Vagina (tissue), 2 donors: Measurements from ENCODE around the gene PDE1C.

Experiments
- POLR2AphosphoS5 ChIP-seq, 2 donors: sonication (generic); formaldehyde crosslinking; IDR thresholded peaks; one replicate each; pipeline ENCODE4 v1.9.0; 2017; ENCODE audit warnings: antibody characterized with exemption in 2 of 2, mild to moderate bottlenecking in 2 of 2, low read depth in 1 of 2; ENCODE audit not compliant: insufficient read depth in 1 of 2
- TF ChIP-seq, protein P1 (sequence below), 3 experiments: fragments of 450-650 bp in 2 of 3; fragments of 200-600 bp in 1 of 3; sonication (generic) in 1 of 3; IDR thresholded peaks; one replicate each; pipeline ENCODE4 v1.5.1; 2017 to 2019; ENCODE audit warnings: antibody characterized with exemption in 3 of 3, mild to moderate bottlenecking in 2 of 3, moderate library complexity in 2 of 3

DNA sequence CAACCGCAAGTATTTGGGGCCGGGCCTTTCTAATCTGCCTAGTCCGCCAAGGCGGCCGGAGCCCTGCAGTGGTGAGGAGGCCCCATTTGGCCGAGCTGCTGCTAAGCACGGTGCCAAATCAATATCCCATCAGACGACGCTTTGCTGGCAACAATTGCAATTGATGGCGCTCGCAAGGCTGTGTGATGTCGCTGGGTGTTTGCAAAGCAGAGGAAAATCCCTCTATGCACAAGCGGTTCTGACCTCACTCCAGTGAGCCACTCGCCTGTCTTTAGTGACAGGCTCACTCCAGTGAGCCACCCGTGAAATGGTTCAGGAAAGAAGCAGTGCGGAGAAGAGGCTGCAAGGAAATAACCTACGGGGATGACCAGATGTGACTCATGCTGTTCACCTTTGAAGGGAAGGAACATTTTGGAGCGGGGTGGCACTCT, 18.3 kb upstream of the PDE1C start:
- TF ChIP-seq, protein P1, sequence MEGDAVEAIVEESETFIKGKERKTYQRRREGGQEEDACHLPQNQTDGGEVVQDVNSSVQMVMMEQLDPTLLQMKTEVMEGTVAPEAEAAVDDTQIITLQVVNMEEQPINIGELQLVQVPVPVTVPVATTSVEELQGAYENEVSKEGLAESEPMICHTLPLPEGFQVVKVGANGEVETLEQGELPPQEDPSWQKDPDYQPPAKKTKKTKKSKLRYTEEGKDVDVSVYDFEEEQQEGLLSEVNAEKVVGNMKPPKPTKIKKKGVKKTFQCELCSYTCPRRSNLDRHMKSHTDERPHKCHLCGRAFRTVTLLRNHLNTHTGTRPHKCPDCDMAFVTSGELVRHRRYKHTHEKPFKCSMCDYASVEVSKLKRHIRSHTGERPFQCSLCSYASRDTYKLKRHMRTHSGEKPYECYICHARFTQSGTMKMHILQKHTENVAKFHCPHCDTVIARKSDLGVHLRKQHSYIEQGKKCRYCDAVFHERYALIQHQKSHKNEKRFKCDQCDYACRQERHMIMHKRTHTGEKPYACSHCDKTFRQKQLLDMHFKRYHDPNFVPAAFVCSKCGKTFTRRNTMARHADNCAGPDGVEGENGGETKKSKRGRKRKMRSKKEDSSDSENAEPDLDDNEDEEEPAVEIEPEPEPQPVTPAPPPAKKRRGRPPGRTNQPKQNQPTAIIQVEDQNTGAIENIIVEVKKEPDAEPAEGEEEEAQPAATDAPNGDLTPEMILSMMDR (IDR thresholded peaks at IDR 0.05): no peak
- no peak for TF ChIP-seq POLR2AphosphoS5 (IDR thresholded peaks at IDR 0.05; ENCODE audit: insufficient read depth in 1 of 2, low read depth in 1 of 2)
